ENCODE measurements around the gene H2BW2. TPM values are rescaled to one million over a fixed set of nuclear protein-coding genes. Genes with fewer than 3 reads are reported as not detected.

Gene H2BW2
- total and polyA plus RNA-seq, 4 donors, result 1.3 to 1.6 TPM; not detected in 2

Other genes starting within 250 kb of the H2BW2 start
- gene RAB9B, start 207.7 kb upstream of the H2BW2 start, total RNA-seq, result 10 to 100 TPM; 11.2 to 35.8 TPM
- gene RAB9B, start 207.7 kb upstream of the H2BW2 start, polyA plus RNA-seq (ENCODE audit: insufficient read length in 2 of 2), result 10 to 100 TPM; 22.0 to 24.5 TPM
- 10 to 100 TPM; 14.1 to 20.1 TPM for gene TMSB15B, start 77.3 kb upstream of the H2BW2 start, total RNA-seq
- gene TMSB15B, start 77.3 kb upstream of the H2BW2 start, polyA plus RNA-seq (ENCODE audit: insufficient read length in 2 of 2), result 10 to 100 TPM; 34.0 to 35.5 TPM
- not detected for gene H2BW1, start 26.2 kb upstream of the H2BW2 start, total RNA-seq
- gene H2BW1, start 26.2 kb upstream of the H2BW2 start, polyA plus RNA-seq (ENCODE audit: insufficient read length in 2 of 2), result not detected
- 10 to 100 TPM; 12.8 to 15.7 TPM for gene TMSB15C, start 36.3 kb downstream of the H2BW2 start, total RNA-seq
- 10 to 100 TPM; 17.3 to 22.4 TPM for gene TMSB15C, start 36.3 kb downstream of the H2BW2 start, polyA plus RNA-seq (ENCODE audit: insufficient read length in 2 of 2)
- 10 to 100 TPM in 1 of 2 donors, 1 to 10 TPM in 1; 7.8 to 11.2 TPM for gene ZCCHC18, start 72.6 kb downstream of the H2BW2 start, total RNA-seq
- 10 to 100 TPM; 28.7 to 30.6 TPM for gene ZCCHC18, start 72.6 kb downstream of the H2BW2 start, polyA plus RNA-seq (ENCODE audit: insufficient read length in 2 of 2)
- 10 to 100 TPM; 18.8 to 22.0 TPM for gene SLC25A53, start 117.1 kb downstream of the H2BW2 start, total RNA-seq
- 10 to 100 TPM; 10.8 to 11.3 TPM for gene SLC25A53, start 117.1 kb downstream of the H2BW2 start, polyA plus RNA-seq (ENCODE audit: insufficient read length in 2 of 2)
- 10 to 100 TPM; 26.7 to 88.0 TPM for gene FAM199X, start 126.5 kb downstream of the H2BW2 start, total RNA-seq
- 10 to 100 TPM; 34.7 to 54.1 TPM for gene FAM199X, start 126.5 kb downstream of the H2BW2 start, polyA plus RNA-seq (ENCODE audit: insufficient read length in 2 of 2)
- under 1 TPM; 0.10 to 0.33 TPM for gene ESX1, start 215.0 kb downstream of the H2BW2 start, total RNA-seq
- under 1 TPM in 1 of 2 donors, not detected in 1; 0.29 TPM for gene ESX1, start 215.0 kb downstream of the H2BW2 start, polyA plus RNA-seq (ENCODE audit: insufficient read length in 2 of 2)

All from spinal cord (tissue), 4 donors.